Transverse colon (tissue), 4 donors: ENCODE measurements around the gene NME3. TPM values are rescaled to one million over a fixed set of nuclear protein-coding genes. Genes with fewer than 3 reads are reported as not detected.
A peak's percentile ranks its signal among the peaks of the same experiment; 100 is the strongest.

ENCODE experiments used
- DNase-seq: peaks from one replicate; pipeline ENCODE4 v3.0.0-alpha.2; 2019
- H3K27ac ChIP-seq, 4 donors: fragments of 200-600 bp; sonication (generic); 2 replicates each; pipeline ENCODE4 v1.5.1; 2016 to 2018; ENCODE audit warnings: inconsistent platforms in 4 of 4
- H3K27me3 ChIP-seq: fragments of 200-600 bp; sonication (generic); 2 replicates; pipeline ENCODE4 v1.5.1; 2017; ENCODE audit warnings: inconsistent platforms
- H3K36me3 ChIP-seq, 4 donors: fragments of 200-600 bp; sonication (generic); 2 replicates each; pipeline ENCODE4 v1.5.1; 2017 to 2019; ENCODE audit warnings: inconsistent platforms in 4 of 4
- H3K4me1 ChIP-seq, 4 donors: fragments of 200-600 bp; sonication (generic); 2 replicates each; pipeline ENCODE4 v1.5.1; 2017 to 2020; ENCODE audit warnings: inconsistent platforms in 4 of 4
- H3K4me3 ChIP-seq, 4 donors: fragments of 200-600 bp; sonication (generic); 1 replicate in 1 of 4; 2 replicates in 3 of 4; pipeline versions ENCODE4 v1.5.1 to v1.6.1; 2017 to 2019; ENCODE audit warnings: inconsistent platforms in 4 of 4
- H3K9me3 ChIP-seq, 2 donors: fragments of 200-600 bp; sonication (generic); 2 replicates each; pipeline ENCODE4 v1.5.1; 2017 to 2019; ENCODE audit warnings: inconsistent platforms in 2 of 2
- CTCF ChIP-seq, 5 experiments: fragments of 200-600 bp in 3 of 5; fragments of 450-650 bp in 2 of 5; sonication (generic) in 3 of 5; IDR thresholded peaks; 1 replicate in 2 of 5; 2 replicates in 3 of 5; pipeline ENCODE4 v1.5.1; 2016 to 2017; ENCODE audit warnings: antibody characterized with exemption in 5 of 5, inconsistent platforms in 3 of 5, mild to moderate bottlenecking in 2 of 5, moderate library complexity in 1 of 5
- EP300 ChIP-seq: sonication (generic); formaldehyde crosslinking; IDR thresholded peaks from one replicate; pipeline ENCODE4 v1.6.1; 2017; ENCODE audit warnings: antibody characterized with exemption, low read depth
- POLR2A ChIP-seq: fragments of 450-650 bp; IDR thresholded peaks from one replicate; pipeline ENCODE4 v1.6.1; 2016; ENCODE audit warnings: antibody characterized with exemption, mild to moderate bottlenecking, moderate library complexity
- POLR2AphosphoS5 ChIP-seq, 3 donors: sonication (generic); formaldehyde crosslinking; IDR thresholded peaks; one replicate each; pipeline ENCODE4 v1.6.1; 2016; ENCODE audit warnings: antibody characterized with exemption in 3 of 3
- WGBS, 2 donors: methylation state at CpG; one replicate each; pipeline ENCODE4 v1.1.5; 2018; ENCODE audit warnings: low coverage in 1 of 2; 5-methylcytosine and 5-hydroxymethylcytosine counted together
- in situ Hi-C, 4 donors: fragments of 200-750 bp; cut with MboI; loops; one replicate each; pipeline versions ENCODE4 v1.15.0 to v1.15.1; 2017; ENCODE audit warnings: low sequenced_read_pairs in 3 of 4, low pct_ligation_motif_present in 1 of 4, low pct_unique_long_range_greater_than_20kb in 1 of 4
- intact Hi-C: fragments of 100-400 bp; cut with DNase I; formaldehyde crosslinking; loops from one replicate; pipeline ENCODE4 v1.15.1; 2023; ENCODE audit warnings: low total_unique reads
- total RNA-seq, 4 donors: library from RNA; depleted of rRNA; stranded (reverse); fragments of >200 nt; gene quantifications; one replicate each; pipeline ENCODE4 v1.1.0, GENCODE V29; 2016

The NME3 gene
- total RNA-seq, 4 donors from 2014 or later = 116 to 286 (median 132) TPM

DNA sequence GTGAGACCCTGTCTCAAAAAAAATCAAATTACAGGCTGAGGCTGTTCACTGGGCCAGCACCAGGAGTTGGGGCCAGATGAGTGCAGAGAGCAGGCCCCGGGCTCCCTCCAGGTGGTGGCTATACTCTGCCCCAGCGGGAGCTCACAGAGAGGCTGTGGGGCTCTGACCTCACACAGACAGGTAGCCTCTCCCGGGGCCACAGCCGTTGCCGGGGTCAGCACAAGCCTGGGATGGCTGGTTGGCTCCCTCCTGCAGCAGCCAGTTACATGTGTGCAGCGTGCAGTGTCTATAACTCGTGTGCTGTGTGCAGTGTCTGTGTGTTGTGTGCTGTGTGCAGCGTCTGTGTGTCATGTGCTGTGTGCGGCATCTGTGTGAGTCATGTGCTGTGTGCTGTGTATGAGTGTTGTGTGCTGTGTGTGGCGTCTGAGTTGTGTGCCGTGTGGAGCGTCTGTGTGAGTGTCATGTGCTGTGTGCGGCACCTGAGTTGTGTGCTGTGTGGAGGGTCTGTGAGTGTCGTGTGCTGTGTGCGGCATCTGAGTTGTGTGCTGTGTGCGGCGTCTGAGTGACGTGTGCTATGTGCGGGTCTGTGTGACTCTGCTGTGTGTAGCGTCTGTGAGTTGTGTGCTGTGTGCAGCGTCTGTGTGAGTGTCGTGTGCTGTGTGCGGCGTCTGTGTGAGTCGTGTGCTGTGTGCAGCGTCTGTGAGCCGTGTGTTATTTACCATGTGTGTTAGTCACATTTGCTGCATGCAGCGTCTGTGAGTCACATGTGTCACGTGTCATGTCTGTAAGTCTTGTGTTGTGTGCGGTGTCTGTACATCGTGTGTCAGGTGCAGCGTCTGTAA, 44.5 kb downstream of the NME3 start:
- H3K36me3 ChIP-seq = peaks cover 0 to 17% (median 3%) of the 10 kb centered on the region in 4 donors

GRCh38 chr16:1724491-1724890, 46.9 kb downstream of the NME3 start:
- Histone ChIP-seq H3K36me3 (peaks cover 0 to 17% (median 3%) of the 10 kb centered on the region in 4 donors), H3K4me1 (peaks cover 11 to 33% (median 26%) of the 10 kb centered on the region in 4 donors), H3K4me3 (no peak overlapping the region), H3K9me3 (no peaks in the 10 kb centered on the region), H3K27me3 (no peaks in the 10 kb centered on the region), H3K27ac (no peak overlapping the region)
- no peak for DNase-seq
- intact Hi-C loops (no loop called here), in situ Hi-C loops (no loop called here)
- TF ChIP-seq POLR2A = no peak
- no peak for TF ChIP-seq POLR2AphosphoS5 (IDR thresholded peaks at IDR 0.05)
- TF ChIP-seq CTCF (IDR thresholded peaks at IDR 0.05) = no peak
- no peak for TF ChIP-seq EP300
- WGBS, 2 donors = 98% methylated on average over 12 of the region's 12 CpGs; no CpG with 5 or more reads in 1 of the 2 donors

More for the DNA sequence above, 44.5 kb downstream of the NME3 start:
- in situ Hi-C loops = no loop called here
- peaks cover 10 to 20% (median 16%) of the 10 kb centered on the region in 4 donors for H3K4me1 ChIP-seq
- intact Hi-C loops = no loop called here
- H3K9me3 ChIP-seq = no peaks in the 10 kb centered on the region
- no peak overlapping the region for H3K4me3 ChIP-seq
- no peak overlapping the region for H3K27ac ChIP-seq
- DNase-seq = no peak
- 94 to 96% methylated on average over 14 to 28 of the region's 32 CpGs for WGBS, 2 donors
- H3K27me3 ChIP-seq = no peaks in the 10 kb centered on the region
- no peak for TF ChIP-seq CTCF (IDR thresholded peaks at IDR 0.05)
- TF ChIP-seq EP300 = no peak
- TF ChIP-seq POLR2A = no peak
- no peak for TF ChIP-seq POLR2AphosphoS5 (IDR thresholded peaks at IDR 0.05)

- 51 to 59% methylated on average over 4 to 6 of the region's 6 CpGs for WGBS, 2 donors
- H3K36me3 ChIP-seq = peaks cover 0 to 17% (median 3%) of the 10 kb centered on the region in 4 donors
- peaks cover 11 to 33% (median 26%) of the 10 kb centered on the region in 4 donors for H3K4me1 ChIP-seq
- no peak for TF ChIP-seq EP300
- peak; percentile 72 to 84 (median 76) for TF ChIP-seq CTCF (IDR thresholded peaks at IDR 0.05)
- intact Hi-C loops (no loop called here), in situ Hi-C loops (no loop called here)
- DNase-seq = peak; percentile 54
- H3K4me3 ChIP-seq = no peak overlapping the region
- no peaks in the 10 kb centered on the region for H3K9me3 ChIP-seq
- H3K27ac ChIP-seq = peak overlapping the region; percentile 16 to 82 (median 78)
- H3K27me3 ChIP-seq = no peaks in the 10 kb centered on the region
Observed at GRCh38 chr16:1723450-1724147, 47.7 kb downstream of the NME3 start.

- TF ChIP-seq POLR2AphosphoS5 (IDR thresholded peaks at IDR 0.05) (no peak), POLR2A (no peak), CTCF (IDR thresholded peaks at IDR 0.05) (no peak), EP300 (no peak)
- intact Hi-C loops = no loop called here
- Histone ChIP-seq H3K27me3 (no peaks in the 10 kb centered on the region), H3K4me3 (no peak overlapping the region), H3K9me3 (no peaks in the 10 kb centered on the region), H3K4me1 (peaks cover 11 to 33% (median 26%) of the 10 kb centered on the region in 4 donors), H3K27ac (peak overlapping the region; percentile 76 to 82 (median 78)), H3K36me3 (peaks cover 0 to 17% (median 3%) of the 10 kb centered on the region in 4 donors)
- 88% methylated on average over 9 of the region's 9 CpGs; no CpG with 5 or more reads in 1 of the 2 donors for WGBS, 2 donors
- in situ Hi-C loops = no loop called here
- no peak for DNase-seq
Observed at GRCh38 chr16:1721372-1721771, 50.0 kb downstream of the NME3 start.
